Epithelial cell of prostate (primary cell): ENCODE measurements around the gene DNAJC6.
"Not testable (repeated sequence)": the region's sequence is repeated elsewhere in the genome, so short reads cannot be mapped to it uniquely, and the experiment has no call there.

Source experiments
- DNase-seq: peaks from one replicate; pipeline ENCODE4 v3.0.0-alpha.2; 2011; ENCODE audit warnings: low read depth, low spot score
- H3K27ac ChIP-seq: fragments of 450-650 bp; 2 replicates; pipeline ENCODE4 v1.5.1; 2017; ENCODE audit warnings: mild to moderate bottlenecking

DNAJC6 gene

GRCh38 chr1:65344171-65344814, 35.0 kb downstream of the DNAJC6 start:
- no peak for DNase-seq
- H3K27ac ChIP-seq, result peak overlapping the region; percentile 81

DNA sequence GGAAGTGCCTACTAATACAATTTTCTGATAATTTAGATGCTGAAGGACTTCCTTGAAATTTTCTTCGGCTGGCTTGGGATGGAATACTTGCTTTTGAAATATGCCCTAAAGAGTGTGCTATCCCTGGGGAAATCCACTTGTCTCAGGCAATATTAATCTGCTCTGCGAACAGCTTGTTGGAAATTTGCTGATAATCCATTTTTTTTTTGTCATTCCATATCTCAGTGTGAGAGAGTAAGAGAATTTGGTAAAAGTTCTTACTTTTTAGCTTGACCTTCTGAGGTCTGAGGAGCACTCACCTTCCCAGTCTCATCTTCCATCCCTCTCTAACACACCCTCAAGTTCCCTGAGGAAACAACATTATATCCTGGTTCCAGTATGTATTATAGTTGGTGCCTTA, 36.8 kb downstream of the DNAJC6 start:
- H3K27ac ChIP-seq, result no peak overlapping the region
- no peak for DNase-seq

DNA sequence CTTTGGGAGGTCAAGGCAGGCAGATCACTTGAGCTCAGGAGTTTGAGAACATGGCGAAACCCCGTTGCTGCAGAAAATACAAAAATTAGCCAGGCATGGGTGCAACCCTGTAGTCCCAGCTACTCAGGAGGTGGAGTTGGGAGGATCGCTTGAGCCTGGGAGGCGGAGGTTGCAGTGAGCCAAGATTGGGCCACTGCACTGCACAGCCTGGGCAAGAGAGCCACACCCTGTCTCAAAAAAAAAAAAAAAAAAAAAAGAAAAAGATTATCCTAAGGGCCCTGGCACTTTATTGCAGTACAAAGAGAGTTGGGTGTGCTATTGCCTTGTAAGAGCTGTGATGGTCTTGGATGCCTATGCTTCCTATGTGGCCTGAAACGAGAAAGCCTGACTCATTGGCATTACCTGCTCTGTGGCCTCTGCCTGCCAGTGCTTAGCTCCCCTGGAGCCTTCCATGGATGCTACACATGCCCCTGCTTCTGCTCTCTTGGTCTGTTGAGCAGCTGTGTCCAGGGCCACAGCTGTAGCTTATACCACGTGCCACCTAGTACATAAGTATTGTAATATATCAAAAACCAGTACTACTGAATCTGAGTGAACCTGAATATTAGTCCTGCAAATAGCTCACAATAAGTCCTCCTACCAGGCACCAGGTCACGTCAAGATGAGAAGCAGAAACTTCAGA, 45.8 kb downstream of the DNAJC6 start:
- no peak for DNase-seq
- H3K27ac ChIP-seq, result no peak overlapping the region

GRCh38 chr1:65357291-65357960, 48.1 kb downstream of the DNAJC6 start:
- no peak for DNase-seq
- no peak overlapping the region for H3K27ac ChIP-seq

- no peak overlapping the region for H3K27ac ChIP-seq
- no peak for DNase-seq
Measured at GRCh38 chr1:65359888-65360287, 50.5 kb downstream of the DNAJC6 start.

DNA sequence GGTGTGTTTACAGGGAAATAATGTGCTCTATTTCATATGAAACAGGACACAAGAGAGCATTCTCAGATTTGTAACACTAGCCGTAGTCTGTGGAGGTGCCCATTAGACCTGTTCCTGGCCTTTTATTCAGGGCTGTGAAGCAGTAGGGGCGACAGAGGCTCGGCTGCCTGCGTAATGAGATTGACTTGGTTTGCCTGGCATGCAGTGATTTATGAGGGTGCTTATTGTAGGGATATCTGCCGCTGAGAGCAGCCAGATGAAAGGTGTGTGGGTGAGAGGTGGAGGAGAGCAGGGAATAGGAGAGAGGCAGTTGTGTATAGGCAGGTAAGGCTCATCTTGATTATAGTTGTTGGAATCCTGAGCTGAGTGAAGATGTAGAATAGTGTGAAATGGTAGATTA, 51.3 kb downstream of the DNAJC6 start:
- DNase-seq, result no peak

DNA sequence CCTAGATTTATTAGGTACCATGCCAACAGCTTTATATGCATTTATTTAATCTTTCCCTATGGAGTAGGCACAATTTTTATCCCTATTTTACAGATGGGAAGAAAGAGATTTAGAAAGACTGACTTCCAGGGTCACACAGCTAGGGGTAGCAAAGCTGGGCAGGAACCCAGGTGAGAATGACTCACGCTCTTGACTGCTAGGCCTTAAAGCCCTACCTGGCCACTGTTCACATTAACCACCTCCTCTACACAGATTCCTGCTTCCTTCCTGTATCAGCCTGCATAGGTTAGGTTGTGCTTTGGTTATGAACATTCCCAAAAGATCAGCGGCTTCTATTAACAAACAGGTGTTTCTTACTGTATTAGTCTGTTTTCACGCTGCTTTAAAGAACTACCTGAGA, 53.2 kb downstream of the DNAJC6 start:
- peak; percentile 26 for DNase-seq
- H3K27ac ChIP-seq, result no peak overlapping the region

More for the DNA sequence above, 51.3 kb downstream of the DNAJC6 start:
- no peak overlapping the region for H3K27ac ChIP-seq

DNA sequence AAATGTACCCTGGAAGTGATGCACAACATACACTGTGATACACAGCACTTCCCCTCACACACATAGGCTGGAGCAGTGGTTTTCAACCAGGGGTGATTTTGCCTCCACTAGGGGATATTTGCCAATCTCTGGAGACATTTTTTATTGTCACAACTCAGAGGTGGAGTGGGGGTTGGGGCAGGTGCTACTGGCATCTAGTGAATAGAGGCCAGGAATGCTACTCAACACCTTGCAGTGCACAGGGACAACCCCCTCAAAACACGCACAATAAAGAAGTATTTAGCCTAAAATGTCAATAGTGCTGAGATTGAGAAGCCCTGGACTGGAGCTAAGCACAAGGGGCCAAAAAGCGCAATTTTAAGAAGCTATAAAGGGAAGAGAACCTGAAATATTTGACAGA, 54.1 kb downstream of the DNAJC6 start:
- no peak overlapping the region for H3K27ac ChIP-seq
- no peak for DNase-seq

DNA sequence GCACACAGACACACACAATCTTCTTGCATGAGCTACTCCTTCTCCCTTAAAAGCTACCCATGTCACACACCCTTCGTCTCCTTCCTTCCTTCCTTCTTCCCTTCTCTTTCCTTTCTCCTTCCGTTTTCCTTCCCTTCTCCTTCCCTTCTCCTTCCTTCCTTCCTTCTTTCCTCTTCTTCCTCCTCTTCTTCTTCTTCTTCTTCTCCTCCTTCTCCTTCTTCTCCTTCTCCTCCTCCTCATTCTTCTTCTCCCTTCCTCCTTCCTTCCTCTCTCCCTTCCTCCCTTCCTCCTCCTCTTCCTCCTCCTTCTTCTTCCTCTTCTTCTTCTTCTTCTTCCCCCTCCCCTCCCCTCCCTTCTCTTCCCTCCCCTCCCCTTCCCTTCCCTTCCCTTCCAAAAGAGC, 59.1 kb downstream of the DNAJC6 start:
- no peak overlapping the region for H3K27ac ChIP-seq
- no peak for DNase-seq

DNA sequence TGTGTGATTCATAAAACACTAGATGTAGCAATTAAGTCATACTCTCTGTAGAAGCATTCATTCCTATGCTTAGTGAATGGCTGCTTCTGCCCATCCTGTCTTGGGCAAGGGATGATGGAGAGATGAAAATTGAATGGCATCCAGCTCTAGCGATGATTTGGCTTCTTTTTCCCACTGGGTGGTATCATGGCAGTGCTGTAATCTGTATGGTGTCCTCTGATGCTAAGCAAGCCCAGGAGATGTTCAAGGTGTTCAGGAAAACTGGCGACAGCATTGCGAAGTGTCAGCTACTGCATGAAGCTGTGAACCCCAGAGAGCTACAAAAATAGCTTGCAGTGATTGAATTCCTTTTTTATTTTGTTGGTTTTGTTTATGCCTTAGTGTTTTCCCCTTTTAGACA, 62.2 kb downstream of the DNAJC6 start:
- no peak overlapping the region for H3K27ac ChIP-seq
- no peak for DNase-seq

- no peak for DNase-seq
Measured at GRCh38 chr1:65372557-65372956, 63.2 kb downstream of the DNAJC6 start.

DNA sequence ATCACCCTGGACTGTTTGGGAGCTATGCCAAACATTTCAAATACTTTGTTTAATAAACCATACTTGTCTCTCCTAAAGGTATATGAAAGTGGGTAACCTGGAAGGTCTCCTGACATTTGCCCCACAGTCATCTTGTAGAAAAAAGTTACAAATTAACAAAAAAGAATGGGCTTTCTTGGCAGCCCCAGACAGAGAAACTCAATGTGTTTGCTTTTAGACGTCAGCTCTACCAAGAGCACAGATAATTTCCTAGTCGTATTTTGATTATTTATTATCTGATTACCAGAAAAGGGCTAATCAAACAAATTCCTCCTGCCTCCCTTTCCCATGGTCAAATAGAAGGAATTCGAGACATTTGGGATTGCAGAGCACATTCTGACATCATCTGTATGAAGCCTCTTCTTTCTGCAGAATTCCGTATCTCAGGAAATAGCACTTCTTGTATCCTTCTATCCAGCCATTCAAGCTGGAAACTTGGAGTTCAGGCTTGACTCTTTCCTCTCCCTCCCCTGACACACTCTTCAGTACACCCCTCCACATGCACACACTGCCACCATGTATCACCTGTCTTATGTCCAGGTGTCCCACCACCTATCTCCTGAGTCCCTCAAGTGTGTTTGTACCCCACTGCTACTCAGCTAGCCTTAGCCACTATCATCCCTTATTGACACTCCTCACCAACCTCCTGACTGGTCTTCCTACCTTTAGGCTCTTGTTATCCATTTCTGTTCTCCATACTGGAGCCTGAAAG, 68.3 kb downstream of the DNAJC6 start:
- DNase-seq, result no peak
- H3K27ac ChIP-seq, result no peak overlapping the region

More at GRCh38 chr1:65372557-65372956, 63.2 kb downstream of the DNAJC6 start:
- no peak overlapping the region for H3K27ac ChIP-seq

GRCh38 chr1:65378247-65378946, 69.1 kb downstream of the DNAJC6 start:
- DNase-seq, result no peak
- H3K27ac ChIP-seq, result no peak overlapping the region

GRCh38 chr1:65384426-65384825, 75.1 kb downstream of the DNAJC6 start:
- not testable (repeated sequence) for H3K27ac ChIP-seq, DNase-seq

DNA sequence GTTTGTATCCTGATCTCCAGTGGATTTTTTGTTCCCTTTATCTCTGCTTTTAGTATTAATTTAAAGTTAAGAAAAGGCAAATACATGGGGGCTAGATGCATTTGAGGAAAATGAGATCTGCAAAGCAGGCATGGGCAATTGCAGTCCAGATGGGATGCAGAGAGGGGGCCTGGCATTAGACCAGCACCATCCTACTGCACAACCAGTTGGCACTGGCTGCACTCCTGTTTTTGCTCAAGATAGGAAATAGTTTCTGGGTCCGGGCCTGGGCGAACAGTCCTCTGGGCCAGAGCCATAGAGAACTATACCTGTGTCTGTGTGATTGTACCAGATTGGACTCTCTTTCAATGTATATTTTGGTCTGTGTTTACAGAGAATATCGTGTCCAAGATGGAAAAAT, 77.1 kb downstream of the DNAJC6 start:
- no peak for DNase-seq
- no peak overlapping the region for H3K27ac ChIP-seq

DNA sequence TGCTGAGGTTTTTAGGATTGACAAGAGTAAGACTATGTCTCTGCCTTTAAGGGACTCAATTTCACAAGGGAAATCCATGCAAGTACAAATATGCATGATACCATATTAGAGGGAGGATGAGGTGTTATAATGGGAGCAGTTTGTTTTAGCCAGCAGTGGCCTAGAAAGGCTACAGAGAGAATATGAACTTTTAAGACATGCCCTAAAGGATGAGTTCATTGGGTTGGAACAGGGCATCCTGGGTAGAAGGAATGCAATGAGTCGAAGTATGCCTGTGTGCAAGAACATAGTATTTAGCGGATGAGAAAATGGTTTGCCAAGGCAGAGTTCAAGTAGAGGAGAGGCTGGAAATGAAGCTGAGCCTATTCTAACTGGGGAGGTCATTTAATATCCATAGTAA, 78.5 kb downstream of the DNAJC6 start:
- H3K27ac ChIP-seq, result no peak overlapping the region
- DNase-seq, result no peak

DNA sequence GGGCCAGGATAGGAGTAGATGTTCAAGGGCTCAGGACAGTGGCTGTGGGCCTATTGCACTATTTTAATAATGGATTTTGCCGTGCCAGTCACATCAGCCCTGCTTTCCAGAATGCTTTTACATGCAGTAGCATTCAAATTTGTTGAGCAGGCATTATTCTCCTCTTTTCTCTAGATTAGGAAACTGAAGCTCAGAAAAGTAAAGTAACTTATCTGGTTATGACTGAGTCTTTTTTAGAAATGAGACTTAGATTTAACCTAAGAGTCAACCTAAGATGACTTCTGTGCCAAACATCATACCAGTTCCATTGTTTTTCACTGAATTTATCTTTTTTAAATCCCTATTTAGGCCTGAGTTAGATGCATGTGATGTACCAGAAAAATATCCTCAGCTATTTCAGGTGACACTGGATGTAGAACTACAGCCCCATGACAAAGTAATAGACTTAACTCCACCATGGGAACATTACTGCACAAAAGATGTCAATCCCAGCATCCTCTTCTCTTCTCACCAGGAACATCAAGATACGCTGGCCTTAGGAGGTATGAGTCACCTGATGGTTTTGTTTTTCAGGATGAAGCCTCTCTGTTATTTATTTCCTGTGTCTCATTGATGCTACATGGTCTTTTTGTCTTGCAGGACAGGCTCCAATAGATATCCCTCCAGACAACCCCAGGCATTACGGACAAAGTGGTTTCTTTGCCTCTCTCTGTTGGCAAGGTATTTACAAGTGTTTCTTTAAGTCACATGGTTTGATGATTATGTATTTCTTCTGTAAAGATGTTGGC, 79.8 kb downstream of the DNAJC6 start:
- no peak for DNase-seq
- H3K27ac ChIP-seq, result no peak overlapping the region

- no peak for DNase-seq
- no peak overlapping the region for H3K27ac ChIP-seq
Measured at GRCh38 chr1:65392497-65392896, 83.2 kb downstream of the DNAJC6 start.

- no peak for DNase-seq
- no peak overlapping the region for H3K27ac ChIP-seq
Measured at GRCh38 chr1:65393347-65393746, 84.0 kb downstream of the DNAJC6 start.
